ENCODE data around the gene EPS8L2. TPM values are rescaled to one million over a fixed set of nuclear protein-coding genes. Genes with fewer than 3 reads are reported as not detected.
A peak's percentile ranks its signal among the peaks of the same experiment; 100 is the strongest.
"Not testable (repeated sequence)": the region's sequence is repeated elsewhere in the genome, so short reads cannot be mapped to it uniquely, and the experiment has no call there.

EPS8L2 gene
- total RNA-seq, 2 donors from 2014 or later = 4.7 to 7.5 TPM

- Histone ChIP-seq H3K4me1 (peaks cover 0 to 40% of the 10 kb centered on the region in 2 donors), H3K27ac (peak overlapping the region; percentile 50 to 71), H3K36me3 (no peaks in the 10 kb centered on the region), H3K27me3 (peaks cover 4 to 10% of the 10 kb centered on the region in 2 donors), H3K9me3 (no peaks in the 10 kb centered on the region), H3K4me3 (no peak overlapping the region)
- DNase-seq (ENCODE audit: low spot score) = no peak
- TF ChIP-seq CTCF (IDR thresholded peaks at IDR 0.05) = no peak
These were observed 21.3 kb downstream of the EPS8L2 start for GRCh38 chr11:727281-727701.

- peak; percentile 96 to 98 for TF ChIP-seq CTCF (IDR thresholded peaks at IDR 0.05)
- Histone ChIP-seq H3K27ac (peak overlapping the region; percentile 50 to 71), H3K4me3 (no peak overlapping the region), H3K27me3 (peaks cover 4 to 10% of the 10 kb centered on the region in 2 donors), H3K4me1 (peaks cover 0 to 40% of the 10 kb centered on the region in 2 donors), H3K9me3 (no peaks in the 10 kb centered on the region), H3K36me3 (no peaks in the 10 kb centered on the region)
- peak; percentile 89 for DNase-seq (ENCODE audit: low spot score)
These were observed 22.1 kb downstream of the EPS8L2 start for GRCh38 chr11:727859-728748.

- H3K36me3 ChIP-seq = no peaks in the 10 kb centered on the region
- TF ChIP-seq CTCF (IDR thresholded peaks at IDR 0.05) = no peak
- peaks cover 4 to 10% of the 10 kb centered on the region in 2 donors for H3K27me3 ChIP-seq
- peak overlapping the region; percentile 50 to 61 for H3K27ac ChIP-seq
- no peak overlapping the region for H3K4me3 ChIP-seq
- H3K4me1 ChIP-seq = peaks cover 0 to 40% of the 10 kb centered on the region in 2 donors
- no peak for DNase-seq (ENCODE audit: low spot score)
- no peaks in the 10 kb centered on the region for H3K9me3 ChIP-seq
These were observed 23.0 kb downstream of the EPS8L2 start for GRCh38 chr11:728901-729491.

GRCh38 chr11:729492-730074 lies 23.6 kb downstream of the EPS8L2 start:
- H3K27me3 ChIP-seq = peaks cover 4 to 10% of the 10 kb centered on the region in 2 donors
- DNase-seq (ENCODE audit: low spot score) = no peak

GRCh38 chr11:733072-733471 lies 27.0 kb downstream of the EPS8L2 start:
- Histone ChIP-seq H3K36me3 (no peaks in the 10 kb centered on the region), H3K27me3 (no peaks in the 10 kb centered on the region)
- no peak for DNase-seq (ENCODE audit: low spot score)

More at GRCh38 chr11:729492-730074, 23.6 kb downstream of the EPS8L2 start:
- Histone ChIP-seq H3K4me3 (no peak overlapping the region), H3K9me3 (no peaks in the 10 kb centered on the region), H3K36me3 (no peaks in the 10 kb centered on the region), H3K4me1 (peaks cover 0 to 40% of the 10 kb centered on the region in 2 donors), H3K27ac (no peak overlapping the region)
- no peak for TF ChIP-seq CTCF (IDR thresholded peaks at IDR 0.05)

GRCh38 chr11:734541-734940 lies 28.5 kb downstream of the EPS8L2 start:
- not testable (repeated sequence) for H3K9me3 ChIP-seq; H3K4me1 ChIP-seq; H3K4me3 ChIP-seq; H3K36me3 ChIP-seq; H3K27ac ChIP-seq; H3K27me3 ChIP-seq; DNase-seq (ENCODE audit: low spot score)

More at GRCh38 chr11:733072-733471, 27.0 kb downstream of the EPS8L2 start:
- Histone ChIP-seq H3K4me1 (peaks cover 0 to 12% of the 10 kb centered on the region in 2 donors), H3K27ac (no peak overlapping the region), H3K4me3 (no peak overlapping the region), H3K9me3 (no peaks in the 10 kb centered on the region)
- no peak for TF ChIP-seq CTCF (IDR thresholded peaks at IDR 0.05)
